GM12878 (cell line): ENCODE measurements around the gene AJUBA. TPM values are rescaled to one million over a fixed set of nuclear protein-coding genes. Genes with fewer than 3 reads are reported as not detected.
A peak's percentile ranks its signal among the peaks of the same experiment; 100 is the strongest.

Experiments
- ATAC-seq: fragments of 200-7000 bp; cut with Tn5 transposase; 3 replicates; pipeline ENCODE4 v1.9.1; 2020; ENCODE audit warnings: mild to moderate bottlenecking, moderate library complexity
- BruUV-seq: library from RNA; stranded (reverse); fragments of 400-500 nt; replicated peaks from 2 replicates; lab custom pipeline; 2021; lab: Mats Ljungman, UMichigan
- CTCF ChIA-PET: fragments of 300-600 bp; sonication (Branson Sonifier 250); formaldehyde crosslinking; extraction: SDS; loops from one replicate; lab custom pipeline; 2021; ENCODE audit warnings: inconsistent platforms; lab: Yijun Ruan, JAX
- POLR2A ChIA-PET: fragments of 350-600 bp; formaldehyde crosslinking; extraction: SDS; loops from one replicate; lab custom pipeline; 2021; ENCODE audit warnings: inconsistent platforms; lab: Charles Lee
- RAD21 ChIA-PET: fragments of 300-600 bp; sonication (Branson Sonifier 250); formaldehyde crosslinking; loops from one replicate; lab custom pipeline; 2023; ENCODE audit warnings: antibody characterized with exemption; ENCODE audit not compliant: unreplicated experiment; lab: Charles Lee
- SMC1A ChIA-PET: fragments of 300-600 bp; sonication (Branson Sonifier 250); formaldehyde crosslinking; loops from one replicate; lab custom pipeline; 2023; ENCODE audit not compliant: unreplicated experiment, uncharacterized antibody; lab: Charles Lee
- DNase-seq: peaks from one replicate; pipeline ENCODE4 v3.0.0-alpha.2; 2011; ENCODE audit warnings: low read depth, low spot score
- FAIRE-seq: peaks from 3 replicates; lab custom pipeline; 2011; peaks lifted over from hg19 to GRCh38; lab: Jason Lieb, UNC
- H2AFZ ChIP-seq: 2 replicates; pipeline ENCODE4 v1.6.0; 2011; ENCODE audit warnings: low read depth, low read length, control low read depth; ENCODE audit not compliant: control insufficient read depth
- H3K27ac ChIP-seq: 2 replicates; pipeline ENCODE4 v1.5.1; 2011; ENCODE audit warnings: control low read depth; ENCODE audit not compliant: control insufficient read depth, insufficient read depth
- H3K27me3 ChIP-seq, 2 experiments: replicated peaks in 1 of 2; 2 replicates each; pipeline versions ENCODE4 v1.6.0 to v1.6.1; 2011; ENCODE audit warnings: low read length in 1 of 2; ENCODE audit not compliant: control insufficient read depth in 2 of 2, insufficient read depth in 2 of 2
- H3K36me3 ChIP-seq, 2 experiments: 2 replicates each; pipeline ENCODE4 v1.5.1; 2011; ENCODE audit warnings: low read length in 1 of 2; ENCODE audit not compliant: control insufficient read depth in 2 of 2, insufficient read depth in 2 of 2
- H3K4me1 ChIP-seq: 2 replicates; pipeline ENCODE4 v1.6.1; 2011; ENCODE audit warnings: mild to moderate bottlenecking, low read length, moderate library complexity, mixed read lengths; ENCODE audit not compliant: control insufficient read depth, insufficient read depth
- H3K4me2 ChIP-seq: 2 replicates; pipeline ENCODE4 v1.6.0; 2011; ENCODE audit warnings: control low read depth; ENCODE audit not compliant: control insufficient read depth, insufficient read depth
- H3K4me3 ChIP-seq: fragments of 200-600 bp; sonication (generic); 2 replicates; pipeline ENCODE4 v1.5.1; 2016
- H3K79me2 ChIP-seq: 2 replicates; pipeline ENCODE4 v1.6.0; 2011; ENCODE audit warnings: low read length; ENCODE audit not compliant: control insufficient read depth, insufficient read depth
- H3K9ac ChIP-seq: 2 replicates; pipeline ENCODE4 v1.8.0; 2011; ENCODE audit warnings: low read length, control low read depth, mixed read lengths; ENCODE audit not compliant: control insufficient read depth, insufficient read depth
- H3K9me3 ChIP-seq: replicated peaks from 3 replicates; pipeline ENCODE4 v1.5.1; 2011; ENCODE audit warnings: mild to moderate bottlenecking, low read length; ENCODE audit not compliant: control insufficient read depth, insufficient read depth
- H4K20me1 ChIP-seq: 2 replicates; pipeline ENCODE4 v1.6.0; 2011; ENCODE audit not compliant: control insufficient read depth, insufficient read depth
- CHD2 ChIP-seq: IDR thresholded peaks from 2 replicates; pipeline ENCODE4 v1.6.1; 2011; ENCODE audit warnings: low read depth, low read length, improper control_type of control experiment, borderline replicate concordance
- CHD4 ChIP-seq: fragments of 200-600 bp; sonication (generic); IDR thresholded peaks from 2 replicates; pipeline ENCODE4 v1.6.1; 2016; ENCODE audit warnings: mild to moderate bottlenecking
- EGR1 ChIP-seq, 2 experiments: IDR thresholded peaks; 1 replicate in 1 of 2; 2 replicates in 1 of 2; pipeline ENCODE4 v1.6.1; 2011 to 2012; ENCODE audit warnings: low read depth in 2 of 2, low read length in 2 of 2, borderline replicate concordance in 1 of 2, mild to moderate bottlenecking in 1 of 2, moderate library complexity in 1 of 2
- GATAD2B ChIP-seq: fragments of 450-650 bp; conservative IDR thresholded peaks from 2 replicates; pipeline ENCODE4 v1.6.1; 2017; ENCODE audit warnings: low read depth, mild to moderate bottlenecking, moderate library complexity
- MXI1 ChIP-seq: fragments of 150-350 bp; IDR thresholded peaks from 2 replicates; pipeline ENCODE4 v1.6.1; 2011; ENCODE audit warnings: low read depth, mild to moderate bottlenecking, inconsistent platforms, low read length, improper control_type of control experiment
- NFYA ChIP-seq: IDR thresholded peaks from 2 replicates; pipeline ENCODE4 v1.6.1; 2011; ENCODE audit warnings: low read depth, mild to moderate bottlenecking, low read length, improper control_type of control experiment, borderline replicate concordance
- PAX8 ChIP-seq: fragments of 450-650 bp; IDR thresholded peaks from 2 replicates; pipeline ENCODE4 v1.6.1; 2017; ENCODE audit warnings: mild to moderate bottlenecking, moderate library complexity
- RAD21 ChIP-seq: IDR thresholded peaks from 2 replicates; pipeline ENCODE4 v1.6.1; 2011; ENCODE audit warnings: mild to moderate bottlenecking, low read depth, low read length, moderate library complexity; ENCODE audit not compliant: insufficient read depth
- SMC3 ChIP-seq: IDR thresholded peaks from 2 replicates; pipeline ENCODE4 v1.6.1; 2011; ENCODE audit warnings: low read length, improper control_type of control experiment, borderline replicate concordance
- YY1 ChIP-seq: IDR thresholded peaks from 2 replicates; pipeline ENCODE4 v1.6.1; 2011; ENCODE audit warnings: low read depth, mild to moderate bottlenecking, low read length
- WGBS: methylation state at CpG from one replicate; pipeline ENCODE4 v1.1.6; 2016; ENCODE audit warnings: low lambda C conversion rate; ENCODE audit not compliant: insufficient replicate concordance, insufficient coverage; ENCODE audit errors: missing lambda C conversion rate; 5-methylcytosine and 5-hydroxymethylcytosine counted together
- in situ Hi-C: fragments of 300-500 bp; cut with MboI; formaldehyde crosslinking; loops from 9 replicates; pipeline ENCODE4 v1.14.3; 2018; ENCODE audit warnings: mixed read lengths
- intact Hi-C: fragments of 100-400 bp; cut with micrococcal nuclease; formaldehyde crosslinking; loops from one replicate; pipeline ENCODE4 v1.14.2; 2022; ENCODE audit not compliant: unreplicated experiment
- polyA plus RNA-seq, 11 experiments: library from polyadenylated mRNA; depleted of rRNA in 4 of 11; unstranded in 6 of 11; stranded (reverse) in 5 of 11; fragments of >200 nt; fragmentation: Nextera tagmentation in 4 of 11; fragmentation: Illumina TruSeq in 1 of 11; extraction: Ambion mirVana in 4 of 11; extraction: Trizol in 1 of 11; gene quantifications; 1 replicate in 1 of 11; 2 replicates in 10 of 11; pipeline versions ENCODE4 v1.2.1 to v1.2.3, GENCODE V29; 2011 to 2016; ENCODE audit warnings: inconsistent platforms in 2 of 11, missing spikeins in 2 of 11, low read depth in 1 of 11
- total RNA-seq, 4 experiments: library from RNA; depleted of rRNA in 3 of 4; stranded (reverse); fragments of >200 nt in 3 of 4; fragmentation: Illumina TruSeq in 1 of 4; extraction: Trizol in 1 of 4; gene quantifications; 2 replicates each; pipeline versions ENCODE4 v1.2.1 to v1.2.3, GENCODE V29; 2013 to 2021
- TF ChIP-seq, protein P1 (sequence below): fragments of 450-650 bp; IDR thresholded peaks from 2 replicates; pipeline ENCODE4 v1.6.1; 2017; ENCODE audit warnings: low read depth, mild to moderate bottlenecking, moderate library complexity
- TF ChIP-seq, protein P2 (sequence below): IDR thresholded peaks from 2 replicates; pipeline ENCODE4 v1.6.1; 2011; ENCODE audit warnings: mild to moderate bottlenecking, low read depth, low read length, moderate library complexity; ENCODE audit not compliant: insufficient replicate concordance
- TF ChIP-seq, protein P3 (sequence below): fragments of 450-650 bp; formaldehyde crosslinking; IDR thresholded peaks from 2 replicates; pipeline ENCODE4 v1.5.0; 2022; ENCODE audit warnings: mild to moderate bottlenecking, missing genetic modification characterization
- TF ChIP-seq, protein P4 (sequence below), 3 experiments: IDR thresholded peaks in 2 of 3; conservative IDR thresholded peaks in 1 of 3; 2 replicates each; pipeline ENCODE4 v1.5.1; 2011; ENCODE audit warnings: low read depth in 3 of 3, low read length in 3 of 3, mild to moderate bottlenecking in 3 of 3, control low read depth in 2 of 3, moderate library complexity in 2 of 3, inconsistent platforms in 1 of 3, mixed read lengths in 1 of 3; ENCODE audit not compliant: control insufficient read depth in 2 of 3, insufficient read depth in 1 of 3; ENCODE audit errors: extremely low read depth in 1 of 3

The AJUBA gene
- total and polyA plus RNA-seq, 10 of the 15 experiments (the other 5 are each of a cell fraction or from before 2014, with no cell fraction given) = 0.03 to 18.1 (median 0.36) TPM; not detected in 1

DNA sequence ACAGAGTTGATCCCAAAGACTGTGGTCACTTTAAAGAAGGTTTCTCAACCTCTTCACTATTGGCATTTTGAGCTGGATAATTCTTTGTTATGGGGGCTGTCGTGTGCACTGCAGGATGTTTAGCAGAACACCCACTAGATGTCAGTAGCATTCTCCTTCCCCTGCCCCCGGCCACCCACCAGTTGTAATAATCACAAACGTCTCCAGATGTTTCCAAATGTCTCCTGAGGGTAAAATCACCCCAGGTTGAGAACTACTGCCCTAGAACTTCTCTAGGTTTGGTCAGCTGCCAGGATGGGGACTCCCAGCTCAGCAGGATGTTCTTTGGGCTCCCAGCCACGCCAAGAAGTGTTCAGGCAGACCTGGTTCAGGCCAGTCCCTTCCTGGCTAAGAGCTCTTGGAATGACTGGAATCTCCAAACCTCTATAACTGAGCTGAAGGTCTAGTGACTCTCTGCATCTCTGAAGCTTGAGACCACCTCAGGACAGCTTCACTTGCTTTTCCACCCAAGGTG lies 12.5 kb upstream of the AJUBA start:
- Histone ChIP-seq H3K4me3 (no peak overlapping the region), H4K20me1 (no peaks in the 10 kb centered on the region), H3K4me2 (no peak overlapping the region), H3K36me3 (no peaks in the 10 kb centered on the region), H3K9me3 (no peaks in the 10 kb centered on the region), H3K9ac (no peak overlapping the region), H3K79me2 (no peaks in the 10 kb centered on the region), H3K27me3 (no peaks in the 10 kb centered on the region), H3K4me1 (no peaks in the 10 kb centered on the region), H2AFZ (peak overlapping the region; percentile 47), H3K27ac (no peak overlapping the region)
- RAD21 ChIA-PET = interaction anchor here (0.7 to 7.5 kb wide), 19 partner anchors 9 to 424 kb away, joined by 3 to 166 read pairs (median 5); partner anchors contain the start of genes CDH24, PRMT5, PSMB5 and RBM23
- intact Hi-C loops = loop anchor here (1.0 kb wide), 2 partner anchors 59 to 63 kb away; no protein-coding TSS in a partner anchor
- peak; percentile 94 for ATAC-seq
- CTCF ChIA-PET = interaction anchor here (0.6 to 25.0 kb wide), 38 partner anchors 9 to 792 kb away, joined by 3 to 853 read pairs (median 8); partner anchors contain the start of genes ACIN1, AJUBA, C14orf119 and CDH24
- no peak for DNase-seq
- no peak for FAIRE-seq
- SMC1A ChIA-PET = interaction anchor here (0.6 to 6.9 kb wide), 23 partner anchors 9 to 173 kb away, joined by 3 to 77 read pairs (median 5); partner anchors contain the start of genes ACIN1, AJUBA, C14orf119 and CDH24
- WGBS = 0% methylated on average over 4 of the region's 4 CpGs
- no TSS peak for BruUV-seq
- in situ Hi-C loops = loop anchor here (5.0 kb wide), 1 partner anchor 57 kb away; no protein-coding TSS in a partner anchor
- POLR2A ChIA-PET = interaction anchor here (0.6 to 3.2 kb wide), 17 partner anchors 8 to 613 kb away, joined by 3 to 29 read pairs (median 4); no protein-coding TSS in a partner anchor
- TF ChIP-seq MXI1 = no peak
- TF ChIP-seq PAX8 = no peak
- TF ChIP-seq, protein P1, sequence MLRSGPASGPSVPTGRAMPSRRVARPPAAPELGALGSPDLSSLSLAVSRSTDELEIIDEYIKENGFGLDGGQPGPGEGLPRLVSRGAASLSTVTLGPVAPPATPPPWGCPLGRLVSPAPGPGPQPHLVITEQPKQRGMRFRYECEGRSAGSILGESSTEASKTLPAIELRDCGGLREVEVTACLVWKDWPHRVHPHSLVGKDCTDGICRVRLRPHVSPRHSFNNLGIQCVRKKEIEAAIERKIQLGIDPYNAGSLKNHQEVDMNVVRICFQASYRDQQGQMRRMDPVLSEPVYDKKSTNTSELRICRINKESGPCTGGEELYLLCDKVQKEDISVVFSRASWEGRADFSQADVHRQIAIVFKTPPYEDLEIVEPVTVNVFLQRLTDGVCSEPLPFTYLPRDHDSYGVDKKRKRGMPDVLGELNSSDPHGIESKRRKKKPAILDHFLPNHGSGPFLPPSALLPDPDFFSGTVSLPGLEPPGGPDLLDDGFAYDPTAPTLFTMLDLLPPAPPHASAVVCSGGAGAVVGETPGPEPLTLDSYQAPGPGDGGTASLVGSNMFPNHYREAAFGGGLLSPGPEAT = no peak
- TF ChIP-seq, protein P2, sequence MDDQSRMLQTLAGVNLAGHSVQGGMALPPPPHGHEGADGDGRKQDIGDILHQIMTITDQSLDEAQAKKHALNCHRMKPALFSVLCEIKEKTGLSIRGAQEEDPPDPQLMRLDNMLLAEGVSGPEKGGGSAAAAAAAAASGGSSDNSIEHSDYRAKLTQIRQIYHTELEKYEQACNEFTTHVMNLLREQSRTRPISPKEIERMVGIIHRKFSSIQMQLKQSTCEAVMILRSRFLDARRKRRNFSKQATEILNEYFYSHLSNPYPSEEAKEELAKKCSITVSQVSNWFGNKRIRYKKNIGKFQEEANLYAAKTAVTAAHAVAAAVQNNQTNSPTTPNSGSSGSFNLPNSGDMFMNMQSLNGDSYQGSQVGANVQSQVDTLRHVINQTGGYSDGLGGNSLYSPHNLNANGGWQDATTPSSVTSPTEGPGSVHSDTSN = no peak
- 0 out of 2 replicates have a peak, but pooled peaks have one; percentile 35 for TF ChIP-seq YY1
- TF ChIP-seq SMC3 = peak; percentile 72; the same call in 1 of the 2 replicates
- peak in 1 of 2 experiments; percentile 35; a peak in 1 of 3 replicates for TF ChIP-seq EGR1 (IDR thresholded peaks at IDR 0.05; ENCODE audit: borderline replicate concordance in 1 of 2, low read depth in 2 of 2, low read length in 2 of 2)
- TF ChIP-seq CHD4 = no peak
- TF ChIP-seq NFYA = no peak
- no peak for TF ChIP-seq GATAD2B
- TF ChIP-seq, protein P3, sequence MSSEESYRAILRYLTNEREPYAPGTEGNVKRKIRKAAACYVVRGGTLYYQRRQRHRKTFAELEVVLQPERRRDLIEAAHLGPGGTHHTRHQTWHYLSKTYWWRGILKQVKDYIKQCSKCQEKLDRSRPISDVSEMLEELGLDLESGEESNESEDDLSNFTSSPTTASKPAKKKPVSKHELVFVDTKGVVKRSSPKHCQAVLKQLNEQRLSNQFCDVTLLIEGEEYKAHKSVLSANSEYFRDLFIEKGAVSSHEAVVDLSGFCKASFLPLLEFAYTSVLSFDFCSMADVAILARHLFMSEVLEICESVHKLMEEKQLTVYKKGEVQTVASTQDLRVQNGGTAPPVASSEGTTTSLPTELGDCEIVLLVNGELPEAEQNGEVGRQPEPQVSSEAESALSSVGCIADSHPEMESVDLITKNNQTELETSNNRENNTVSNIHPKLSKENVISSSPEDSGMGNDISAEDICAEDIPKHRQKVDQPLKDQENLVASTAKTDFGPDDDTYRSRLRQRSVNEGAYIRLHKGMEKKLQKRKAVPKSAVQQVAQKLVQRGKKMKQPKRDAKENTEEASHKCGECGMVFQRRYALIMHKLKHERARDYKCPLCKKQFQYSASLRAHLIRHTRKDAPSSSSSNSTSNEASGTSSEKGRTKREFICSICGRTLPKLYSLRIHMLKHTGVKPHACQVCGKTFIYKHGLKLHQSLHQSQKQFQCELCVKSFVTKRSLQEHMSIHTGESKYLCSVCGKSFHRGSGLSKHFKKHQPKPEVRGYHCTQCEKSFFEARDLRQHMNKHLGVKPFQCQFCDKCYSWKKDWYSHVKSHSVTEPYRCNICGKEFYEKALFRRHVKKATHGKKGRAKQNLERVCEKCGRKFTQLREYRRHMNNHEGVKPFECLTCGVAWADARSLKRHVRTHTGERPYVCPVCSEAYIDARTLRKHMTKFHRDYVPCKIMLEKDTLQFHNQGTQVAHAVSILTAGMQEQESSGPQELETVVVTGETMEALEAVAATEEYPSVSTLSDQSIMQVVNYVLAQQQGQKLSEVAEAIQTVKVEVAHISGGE (CRISPR knock-in tag) = no peak
- TF ChIP-seq CHD2 = no peak
- peak; percentile 64 for TF ChIP-seq RAD21
- TF ChIP-seq, protein P4, sequence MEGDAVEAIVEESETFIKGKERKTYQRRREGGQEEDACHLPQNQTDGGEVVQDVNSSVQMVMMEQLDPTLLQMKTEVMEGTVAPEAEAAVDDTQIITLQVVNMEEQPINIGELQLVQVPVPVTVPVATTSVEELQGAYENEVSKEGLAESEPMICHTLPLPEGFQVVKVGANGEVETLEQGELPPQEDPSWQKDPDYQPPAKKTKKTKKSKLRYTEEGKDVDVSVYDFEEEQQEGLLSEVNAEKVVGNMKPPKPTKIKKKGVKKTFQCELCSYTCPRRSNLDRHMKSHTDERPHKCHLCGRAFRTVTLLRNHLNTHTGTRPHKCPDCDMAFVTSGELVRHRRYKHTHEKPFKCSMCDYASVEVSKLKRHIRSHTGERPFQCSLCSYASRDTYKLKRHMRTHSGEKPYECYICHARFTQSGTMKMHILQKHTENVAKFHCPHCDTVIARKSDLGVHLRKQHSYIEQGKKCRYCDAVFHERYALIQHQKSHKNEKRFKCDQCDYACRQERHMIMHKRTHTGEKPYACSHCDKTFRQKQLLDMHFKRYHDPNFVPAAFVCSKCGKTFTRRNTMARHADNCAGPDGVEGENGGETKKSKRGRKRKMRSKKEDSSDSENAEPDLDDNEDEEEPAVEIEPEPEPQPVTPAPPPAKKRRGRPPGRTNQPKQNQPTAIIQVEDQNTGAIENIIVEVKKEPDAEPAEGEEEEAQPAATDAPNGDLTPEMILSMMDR (IDR thresholded peaks at IDR 0.05 in 2 of 3, conservative IDR thresholded peaks at IDR 0.05 in 1 of 3; ENCODE audit: control insufficient read depth in 2 of 3, extremely low read depth in 1 of 3, insufficient read depth in 1 of 3, low read depth in 3 of 3, low read length in 3 of 3) = peak; percentile 65 to 75 (median 67)
